Upper lobe of right lung (tissue), 1 donor: ENCODE data around the gene NEIL3. TPM values are rescaled to one million over a fixed set of nuclear protein-coding genes. Genes with fewer than 3 reads are reported as not detected.

ENCODE experiments used
- ATAC-seq: fragments of 200-7000 bp; cut with Tn5 transposase; one replicate; pipeline ENCODE4 v1.9.1; 2020; ENCODE audit warnings: mild to moderate bottlenecking, moderate library complexity
- DNase-seq: peaks from one replicate; pipeline ENCODE4 v3.0.0-alpha.2; 2020
- H3K27ac ChIP-seq: fragments of 200-600 bp; one replicate; pipeline ENCODE4 v1.8.0; 2022
- H3K27me3 ChIP-seq: fragments of 200-600 bp; one replicate; pipeline ENCODE4 v1.8.0; 2022; ENCODE audit warnings: mild to moderate bottlenecking
- H3K36me3 ChIP-seq: fragments of 200-600 bp; one replicate; pipeline ENCODE4 v1.8.0; 2022
- H3K4me1 ChIP-seq: fragments of 200-600 bp; one replicate; pipeline ENCODE4 v1.8.0; 2022
- H3K4me3 ChIP-seq: fragments of 200-600 bp; one replicate; pipeline ENCODE4 v1.8.0; 2022; ENCODE audit warnings: mild to moderate bottlenecking
- H3K9me3 ChIP-seq: fragments of 200-600 bp; one replicate; pipeline ENCODE4 v1.8.0; 2022
- CTCF ChIP-seq: fragments of 200-600 bp; IDR thresholded peaks from one replicate; pipeline ENCODE4 v1.8.0; 2022; ENCODE audit warnings: antibody characterized with exemption
- intact Hi-C: fragments of 100-400 bp; cut with DNase I; formaldehyde crosslinking; loops from one replicate; pipeline ENCODE4 v1.11.0; 2022
- total RNA-seq: library from RNA; stranded (reverse); fragmentation: NEBNext Ultra II Directional; extraction: Animal tissue kit (Norgen Biotek cat#: 25700); gene quantifications from one replicate; pipeline ENCODE4 v1.2.1, GENCODE V29; 2021
- donor health status: DM: no; HTN: yes; CAD: no; lungs with severe emphysema.

NEIL3 gene
- total RNA-seq, 1 donor from 2014 or later = 0.52 TPM

GRCh38 chr4:177356206-177356605 is 46.5 kb downstream of the NEIL3 start:
- DNase-seq (no peak), ATAC-seq (no peak)
- Histone ChIP-seq H3K9me3 (no peaks in the 10 kb centered on the region), H3K4me3 (no peak overlapping the region), H3K36me3 (no peaks in the 10 kb centered on the region), H3K4me1 (no peaks in the 10 kb centered on the region), H3K27me3 (no peaks in the 10 kb centered on the region), H3K27ac (no peak overlapping the region)
- TF ChIP-seq CTCF = no peak
- intact Hi-C loops = no loop called here

GRCh38 chr4:177356921-177357320 is 47.2 kb downstream of the NEIL3 start:
- H3K9me3 ChIP-seq = no peaks in the 10 kb centered on the region
- ATAC-seq (no peak), DNase-seq (no peak)
- no peak overlapping the region for H3K27ac ChIP-seq
- intact Hi-C loops = no loop called here
- H3K4me3 ChIP-seq = no peak overlapping the region
- no peaks in the 10 kb centered on the region for H3K36me3 ChIP-seq
- no peaks in the 10 kb centered on the region for H3K27me3 ChIP-seq
- H3K4me1 ChIP-seq = no peaks in the 10 kb centered on the region
- TF ChIP-seq CTCF = no peak

DNA sequence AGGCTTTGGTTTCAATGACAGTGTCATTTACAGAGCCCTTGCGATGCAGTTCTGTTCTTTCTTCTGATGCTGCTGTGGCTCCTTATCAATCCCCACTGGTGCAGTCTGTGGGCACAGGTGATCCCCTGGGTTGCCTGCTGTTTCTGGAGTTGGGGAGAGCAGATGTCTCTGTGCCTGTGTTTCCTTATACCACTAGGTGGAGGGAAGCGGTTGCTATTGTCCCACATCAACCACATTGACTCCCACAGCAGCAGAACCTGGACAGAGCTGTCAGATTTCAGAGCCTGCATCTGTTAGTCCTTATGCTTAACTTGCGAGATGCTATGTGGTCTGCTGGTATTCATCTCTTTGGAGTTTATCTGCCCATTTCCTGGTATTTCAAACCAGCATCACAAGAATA is 57.7 kb downstream of the NEIL3 start:
- no peak overlapping the region for H3K27ac ChIP-seq
- H3K4me1 ChIP-seq = no peaks in the 10 kb centered on the region
- no peaks in the 10 kb centered on the region for H3K36me3 ChIP-seq
- no peak for TF ChIP-seq CTCF
- H3K9me3 ChIP-seq = no peaks in the 10 kb centered on the region
- no peaks in the 10 kb centered on the region for H3K27me3 ChIP-seq
- DNase-seq = no peak
- H3K4me3 ChIP-seq = no peak overlapping the region
- intact Hi-C loops = no loop called here
- ATAC-seq = no peak

GRCh38 chr4:177369372-177369771 is 59.7 kb downstream of the NEIL3 start:
- intact Hi-C loops = no loop called here
- no peak overlapping the region for H3K4me3 ChIP-seq
- no peaks in the 10 kb centered on the region for H3K4me1 ChIP-seq
- no peak for ATAC-seq
- DNase-seq = no peak
- no peaks in the 10 kb centered on the region for H3K9me3 ChIP-seq
- H3K27ac ChIP-seq = no peak overlapping the region
- no peaks in the 10 kb centered on the region for H3K27me3 ChIP-seq
- no peaks in the 10 kb centered on the region for H3K36me3 ChIP-seq
- no peak for TF ChIP-seq CTCF

DNA sequence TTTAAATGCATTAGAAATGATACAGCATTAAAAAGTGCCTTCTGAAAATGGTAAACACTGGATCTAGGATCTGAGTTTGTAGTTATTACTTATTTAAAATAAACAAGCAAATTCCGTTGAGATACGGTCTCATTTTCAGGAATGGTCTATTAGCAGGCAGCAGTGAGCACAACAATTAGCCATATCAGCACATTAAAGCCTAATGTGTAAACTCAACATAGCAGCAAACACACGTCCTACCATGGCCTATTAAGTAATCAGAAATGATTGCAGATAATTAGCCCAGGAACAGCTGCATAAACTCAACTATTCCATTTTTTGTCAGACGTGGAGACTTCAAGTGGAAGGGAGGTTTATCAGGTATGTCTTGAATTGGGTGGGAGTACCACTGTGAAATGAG is 61.8 kb downstream of the NEIL3 start:
- no peaks in the 10 kb centered on the region for H3K4me1 ChIP-seq
- DNase-seq (no peak), ATAC-seq (no peak)
- H3K27me3 ChIP-seq = no peaks in the 10 kb centered on the region
- no peak for TF ChIP-seq CTCF
- no peaks in the 10 kb centered on the region for H3K9me3 ChIP-seq
- no peak overlapping the region for H3K27ac ChIP-seq
- no peak overlapping the region for H3K4me3 ChIP-seq
- intact Hi-C loops = no loop called here
- no peaks in the 10 kb centered on the region for H3K36me3 ChIP-seq

DNA sequence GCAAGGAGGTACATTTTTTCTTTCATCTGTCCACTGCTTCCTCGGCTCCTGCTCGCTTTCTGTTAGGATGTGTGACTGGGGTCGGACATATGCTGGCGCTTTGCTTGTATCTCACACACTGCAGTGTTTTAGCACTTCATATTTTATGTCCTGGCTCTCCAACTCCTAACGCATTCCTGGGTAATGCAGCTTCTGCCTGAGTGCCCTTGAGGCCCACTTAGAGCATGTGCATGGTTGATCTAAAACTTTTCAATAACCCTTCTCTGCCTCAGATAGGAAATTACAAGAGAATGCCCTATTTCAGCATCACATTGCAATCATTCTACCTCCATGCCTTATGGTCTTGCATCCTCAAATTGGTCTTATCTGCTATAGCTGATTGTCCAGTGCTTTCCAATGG is 65.3 kb downstream of the NEIL3 start:
- ATAC-seq (peak; percentile 60), DNase-seq (no peak)
- Histone ChIP-seq H3K4me3 (no peak overlapping the region), H3K4me1 (no peaks in the 10 kb centered on the region), H3K36me3 (no peaks in the 10 kb centered on the region), H3K27ac (no peak overlapping the region), H3K9me3 (no peaks in the 10 kb centered on the region), H3K27me3 (no peaks in the 10 kb centered on the region)
- intact Hi-C loops = no loop called here
- TF ChIP-seq CTCF = no peak
